ENCODE measurements around the gene BTN1A1.

BTN1A1 gene

DNA sequence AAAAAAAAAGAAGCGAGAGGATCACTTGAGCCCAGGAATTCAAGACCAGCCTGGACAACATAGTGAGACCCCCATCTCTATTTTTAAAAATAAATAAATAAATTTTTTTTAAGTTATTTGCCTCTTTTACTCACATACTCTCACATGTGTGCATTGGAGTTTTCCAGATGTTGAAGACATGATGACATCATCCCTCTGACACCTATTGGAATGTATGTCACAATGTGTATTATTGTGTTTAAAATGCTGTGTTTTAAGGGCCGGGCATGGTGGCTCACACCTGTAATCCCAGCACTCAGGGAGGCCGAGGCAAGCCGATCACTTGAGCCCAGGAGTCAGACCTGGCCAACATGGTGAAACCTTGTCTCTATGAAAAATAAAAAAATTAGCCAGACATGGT is 17.8 kb upstream of the BTN1A1 start:
- ChIA-PET POLR2A (no interaction called here), CTCF (interaction anchor here (1.4 kb wide), 2 partner anchors 10 to 22 kb away, joined by 3 read pairs; no protein-coding TSS in a partner anchor)
- no peak for TF ChIP-seq CTCF (IDR thresholded peaks at IDR 0.05; ENCODE audit: control extremely low read depth, extremely low read depth, low read depth, missing control alignments)
- no peak for DNase-seq (ENCODE audit: extremely low spot score)

GRCh38 chr6:26483727-26484126 is 16.4 kb upstream of the BTN1A1 start:
- DNase-seq (ENCODE audit: extremely low spot score) = no peak
- ChIA-PET POLR2A (no interaction called here), CTCF (interaction anchor here (1.3 to 2.5 kb wide), 3 partner anchors 8 to 14 kb away, joined by 5 to 13 read pairs (median 10); no protein-coding TSS in a partner anchor)
- no peak for TF ChIP-seq CTCF (IDR thresholded peaks at IDR 0.05; ENCODE audit: control extremely low read depth, extremely low read depth, low read depth, missing control alignments)

DNA sequence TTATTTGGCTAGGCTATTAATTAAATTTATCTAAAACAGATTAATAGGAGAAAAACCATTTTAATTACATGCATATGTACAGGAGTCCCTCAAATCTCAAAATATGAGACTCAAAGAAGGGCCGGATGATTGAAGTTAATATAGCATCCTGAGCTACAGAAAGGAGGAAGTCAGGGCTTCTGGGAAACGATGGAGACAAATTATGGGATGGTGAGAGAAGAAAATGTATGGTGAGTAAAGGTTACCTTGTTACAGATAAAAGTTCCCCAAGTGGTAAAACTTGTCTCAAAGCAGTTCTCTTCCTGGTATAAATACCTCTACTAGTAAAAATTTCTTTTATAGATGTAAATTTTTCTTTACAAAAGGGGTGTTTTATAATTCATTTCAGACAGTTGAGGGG is 15.9 kb upstream of the BTN1A1 start:
- TF ChIP-seq CTCF (IDR thresholded peaks at IDR 0.05; ENCODE audit: control extremely low read depth, extremely low read depth, low read depth, missing control alignments) = no peak
- DNase-seq (ENCODE audit: extremely low spot score) = no peak
- ChIA-PET POLR2A (no interaction called here), CTCF (interaction anchor here (0.9 to 2.5 kb wide), 7 partner anchors 8 to 108 kb away, joined by 3 to 13 read pairs (median 5); no protein-coding TSS in a partner anchor)

- ChIA-PET CTCF (interaction anchor here (0.9 to 2.5 kb wide), 12 partner anchors 9 to 184 kb away, joined by 3 to 13 read pairs (median 4); no protein-coding TSS in a partner anchor), POLR2A (no interaction called here)
- no peak for TF ChIP-seq CTCF (IDR thresholded peaks at IDR 0.05; ENCODE audit: control extremely low read depth, extremely low read depth, low read depth, missing control alignments)
- no peak for DNase-seq (ENCODE audit: extremely low spot score)
These were observed 14.9 kb upstream of the BTN1A1 start for GRCh38 chr6:26485112-26485780.

DNA sequence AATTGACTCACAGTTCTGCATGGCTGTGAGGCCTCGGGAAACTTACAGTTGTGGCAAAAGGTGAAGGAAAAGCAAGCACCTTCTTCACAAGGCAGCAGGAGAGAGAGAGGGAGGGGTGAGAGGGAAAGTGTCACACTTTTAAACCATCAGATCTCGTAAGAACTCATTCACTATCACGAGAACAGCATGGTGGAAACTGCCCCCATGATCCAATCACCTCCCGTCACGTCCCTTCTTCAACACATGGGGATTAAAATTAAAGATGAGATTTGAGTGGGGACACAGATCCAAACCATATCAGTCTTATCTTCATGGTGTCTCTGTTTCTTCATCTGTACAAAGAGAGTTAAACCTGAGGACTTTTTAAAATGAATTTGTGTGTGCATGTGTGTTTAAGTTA is 13.7 kb upstream of the BTN1A1 start:
- DNase-seq (ENCODE audit: extremely low spot score) = no peak
- ChIA-PET CTCF (interaction anchor here (1.2 to 1.5 kb wide), 2 partner anchors 49 to 185 kb away, joined by 3 read pairs; no protein-coding TSS in a partner anchor), POLR2A (no interaction called here)
- no peak for TF ChIP-seq CTCF (IDR thresholded peaks at IDR 0.05; ENCODE audit: control extremely low read depth, extremely low read depth, low read depth, missing control alignments)

DNA sequence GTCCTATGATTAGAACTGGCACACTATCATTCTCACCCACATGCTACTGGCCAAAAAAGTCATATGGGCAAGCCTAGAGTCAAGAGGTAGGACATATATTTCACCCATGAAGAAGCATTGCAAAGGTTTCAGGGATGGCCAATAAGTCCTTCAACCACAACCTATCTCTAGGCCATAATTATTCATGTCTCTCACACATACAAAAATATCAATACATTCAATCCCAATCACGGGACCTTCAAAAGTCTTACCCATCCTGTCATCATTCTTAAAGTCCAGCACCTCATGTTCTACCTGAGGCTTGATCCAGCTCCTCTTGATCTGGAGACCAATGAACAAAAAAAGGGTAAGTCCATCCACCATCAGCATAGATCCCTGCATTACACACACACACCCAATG is 12.6 kb upstream of the BTN1A1 start:
- ChIA-PET CTCF (interaction anchor here (1.2 kb wide), 1 partner anchor 25 kb away, joined by 3 read pairs; no protein-coding TSS in a partner anchor), POLR2A (no interaction called here)
- no peak for DNase-seq (ENCODE audit: extremely low spot score)
- TF ChIP-seq CTCF (IDR thresholded peaks at IDR 0.05; ENCODE audit: control extremely low read depth, extremely low read depth, low read depth, missing control alignments) = no peak

Measured in GM10248 (cell line).